ENCODE results near the gene SUGP2.

DNA sequence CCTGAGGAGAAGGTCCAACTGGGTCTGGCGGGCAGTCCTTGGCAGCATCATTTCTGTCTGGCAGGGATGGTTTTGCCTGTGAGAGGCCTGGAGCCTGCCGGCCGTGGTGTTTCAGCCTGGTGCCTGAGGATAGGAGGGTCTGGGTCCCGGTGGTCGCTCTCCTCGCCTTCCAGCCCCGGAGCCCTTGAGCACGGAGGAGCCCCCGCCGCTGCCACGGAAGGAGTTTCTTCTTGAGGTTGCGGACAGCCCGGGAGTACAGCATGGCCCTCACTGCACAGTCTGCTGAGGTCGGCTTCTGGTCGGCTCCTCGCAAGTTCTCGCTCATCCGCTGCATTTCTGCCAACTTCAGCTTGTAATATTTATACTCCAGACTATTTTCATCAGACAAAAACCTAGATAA lies 23.4 kb downstream of the SUGP2 start:
- TF ChIP-seq SIN3A (IDR thresholded peaks at IDR 0.05; ENCODE audit: borderline replicate concordance, insufficient read depth, low read depth, low read length) = no peak
- TF ChIP-seq, protein P1, sequence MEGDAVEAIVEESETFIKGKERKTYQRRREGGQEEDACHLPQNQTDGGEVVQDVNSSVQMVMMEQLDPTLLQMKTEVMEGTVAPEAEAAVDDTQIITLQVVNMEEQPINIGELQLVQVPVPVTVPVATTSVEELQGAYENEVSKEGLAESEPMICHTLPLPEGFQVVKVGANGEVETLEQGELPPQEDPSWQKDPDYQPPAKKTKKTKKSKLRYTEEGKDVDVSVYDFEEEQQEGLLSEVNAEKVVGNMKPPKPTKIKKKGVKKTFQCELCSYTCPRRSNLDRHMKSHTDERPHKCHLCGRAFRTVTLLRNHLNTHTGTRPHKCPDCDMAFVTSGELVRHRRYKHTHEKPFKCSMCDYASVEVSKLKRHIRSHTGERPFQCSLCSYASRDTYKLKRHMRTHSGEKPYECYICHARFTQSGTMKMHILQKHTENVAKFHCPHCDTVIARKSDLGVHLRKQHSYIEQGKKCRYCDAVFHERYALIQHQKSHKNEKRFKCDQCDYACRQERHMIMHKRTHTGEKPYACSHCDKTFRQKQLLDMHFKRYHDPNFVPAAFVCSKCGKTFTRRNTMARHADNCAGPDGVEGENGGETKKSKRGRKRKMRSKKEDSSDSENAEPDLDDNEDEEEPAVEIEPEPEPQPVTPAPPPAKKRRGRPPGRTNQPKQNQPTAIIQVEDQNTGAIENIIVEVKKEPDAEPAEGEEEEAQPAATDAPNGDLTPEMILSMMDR (IDR thresholded peaks at IDR 0.05) = no peak
- TF ChIP-seq TCF7L2 (IDR thresholded peaks at IDR 0.05; ENCODE audit: low read depth, low read length) = no peak
